ENCODE data around the gene TMEM141.

Gene TMEM141

DNA sequence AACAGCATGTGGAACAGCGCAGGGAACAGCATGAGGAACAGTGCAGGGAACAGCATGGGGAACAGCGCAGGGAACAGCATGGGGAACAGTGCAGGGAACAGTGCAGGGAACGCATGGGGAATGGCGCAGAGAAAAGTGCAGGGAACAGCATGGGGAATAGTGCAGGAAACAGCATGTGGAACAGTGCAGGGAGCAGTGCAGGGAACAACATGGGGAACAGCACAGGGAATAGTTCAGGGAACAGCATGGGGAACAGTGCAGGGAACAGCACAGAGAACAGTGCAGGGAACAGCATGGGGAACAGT is 35.1 kb upstream of the TMEM141 start:
- in situ Hi-C loops (cut with MboI; ENCODE audit: low sequenced_read_pairs, unreplicated experiment): no loop called here
- DNase-seq (ENCODE audit: low spot score): no peak
- TF ChIP-seq, protein P1, sequence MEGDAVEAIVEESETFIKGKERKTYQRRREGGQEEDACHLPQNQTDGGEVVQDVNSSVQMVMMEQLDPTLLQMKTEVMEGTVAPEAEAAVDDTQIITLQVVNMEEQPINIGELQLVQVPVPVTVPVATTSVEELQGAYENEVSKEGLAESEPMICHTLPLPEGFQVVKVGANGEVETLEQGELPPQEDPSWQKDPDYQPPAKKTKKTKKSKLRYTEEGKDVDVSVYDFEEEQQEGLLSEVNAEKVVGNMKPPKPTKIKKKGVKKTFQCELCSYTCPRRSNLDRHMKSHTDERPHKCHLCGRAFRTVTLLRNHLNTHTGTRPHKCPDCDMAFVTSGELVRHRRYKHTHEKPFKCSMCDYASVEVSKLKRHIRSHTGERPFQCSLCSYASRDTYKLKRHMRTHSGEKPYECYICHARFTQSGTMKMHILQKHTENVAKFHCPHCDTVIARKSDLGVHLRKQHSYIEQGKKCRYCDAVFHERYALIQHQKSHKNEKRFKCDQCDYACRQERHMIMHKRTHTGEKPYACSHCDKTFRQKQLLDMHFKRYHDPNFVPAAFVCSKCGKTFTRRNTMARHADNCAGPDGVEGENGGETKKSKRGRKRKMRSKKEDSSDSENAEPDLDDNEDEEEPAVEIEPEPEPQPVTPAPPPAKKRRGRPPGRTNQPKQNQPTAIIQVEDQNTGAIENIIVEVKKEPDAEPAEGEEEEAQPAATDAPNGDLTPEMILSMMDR (IDR thresholded peaks at IDR 0.05; ENCODE audit: borderline replicate concordance, control extremely low read depth, extremely low read depth, insufficient read depth, missing control alignments): no peak

DNA sequence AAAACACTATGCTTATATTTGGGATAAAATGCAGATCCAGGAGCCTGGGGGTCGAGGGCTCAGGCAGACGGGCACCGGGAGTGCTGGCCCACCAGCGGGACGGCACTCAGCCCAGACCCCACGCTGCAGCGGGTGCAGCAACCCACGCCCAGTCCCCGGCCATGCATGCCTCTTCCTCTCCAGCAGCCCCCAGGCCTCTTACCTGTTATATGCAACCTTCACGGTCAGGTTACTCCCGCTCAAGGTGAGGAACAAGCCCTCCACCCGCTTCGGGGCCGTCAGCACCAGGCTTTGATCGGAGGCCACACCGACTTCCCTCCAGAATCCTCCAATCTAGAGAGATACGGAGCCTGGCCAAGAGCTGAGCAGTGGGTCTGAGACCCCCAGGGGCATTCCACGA is 34.3 kb upstream of the TMEM141 start:
- TF ChIP-seq, protein P1 (IDR thresholded peaks at IDR 0.05; ENCODE audit: borderline replicate concordance, control extremely low read depth, extremely low read depth, insufficient read depth, missing control alignments): no peak
- in situ Hi-C loops (cut with MboI; ENCODE audit: low sequenced_read_pairs, unreplicated experiment): no loop called here
- DNase-seq (ENCODE audit: low spot score): no peak

DNA sequence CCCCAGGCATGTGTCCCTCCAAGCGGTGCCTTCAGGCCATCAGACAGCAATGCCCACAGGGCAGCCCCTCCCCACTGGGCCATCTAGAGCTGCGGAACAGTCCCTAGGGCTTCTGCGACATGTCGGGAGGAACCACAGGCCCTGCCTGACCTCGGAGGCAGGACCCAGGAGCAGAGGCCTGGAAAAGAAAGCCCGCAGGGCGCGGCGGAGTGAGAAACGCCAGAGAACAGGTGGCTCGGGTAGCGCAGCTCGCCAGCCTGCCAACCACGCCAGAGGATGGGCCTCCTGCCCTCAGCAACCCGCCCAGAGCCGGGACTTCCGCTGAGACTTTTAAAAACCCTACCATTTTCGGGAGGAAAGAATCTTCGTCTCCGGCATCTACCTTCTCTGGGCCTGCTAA is 33.8 kb upstream of the TMEM141 start:
- DNase-seq (ENCODE audit: low spot score): no peak
- TF ChIP-seq, protein P1 (IDR thresholded peaks at IDR 0.05; ENCODE audit: borderline replicate concordance, control extremely low read depth, extremely low read depth, insufficient read depth, missing control alignments): no peak
- in situ Hi-C loops (cut with MboI; ENCODE audit: low sequenced_read_pairs, unreplicated experiment): no loop called here

DNA sequence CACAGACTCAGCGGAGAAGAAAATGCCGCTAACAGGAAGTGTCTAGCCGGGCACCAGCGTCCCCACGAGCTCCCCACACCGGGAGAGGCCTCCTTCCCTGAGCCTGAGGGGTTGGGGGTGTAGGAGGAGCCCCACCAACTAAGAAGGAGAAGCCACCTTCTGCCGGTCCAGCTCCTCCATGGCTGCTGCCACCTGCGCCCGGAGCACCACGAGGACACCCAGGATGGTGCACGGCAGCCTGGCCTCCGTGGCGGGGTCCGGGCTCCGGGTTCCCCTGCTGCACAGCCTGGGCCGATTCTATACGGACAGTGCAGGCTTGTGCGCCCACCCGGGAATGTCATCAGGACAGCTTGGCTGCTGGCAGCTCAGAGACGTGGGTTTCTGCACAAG is 33.4 kb upstream of the TMEM141 start:
- TF ChIP-seq, protein P1 (IDR thresholded peaks at IDR 0.05; ENCODE audit: borderline replicate concordance, control extremely low read depth, extremely low read depth, insufficient read depth, missing control alignments): no peak
- DNase-seq (ENCODE audit: low spot score): no peak
- in situ Hi-C loops (cut with MboI; ENCODE audit: low sequenced_read_pairs, unreplicated experiment): no loop called here

DNA sequence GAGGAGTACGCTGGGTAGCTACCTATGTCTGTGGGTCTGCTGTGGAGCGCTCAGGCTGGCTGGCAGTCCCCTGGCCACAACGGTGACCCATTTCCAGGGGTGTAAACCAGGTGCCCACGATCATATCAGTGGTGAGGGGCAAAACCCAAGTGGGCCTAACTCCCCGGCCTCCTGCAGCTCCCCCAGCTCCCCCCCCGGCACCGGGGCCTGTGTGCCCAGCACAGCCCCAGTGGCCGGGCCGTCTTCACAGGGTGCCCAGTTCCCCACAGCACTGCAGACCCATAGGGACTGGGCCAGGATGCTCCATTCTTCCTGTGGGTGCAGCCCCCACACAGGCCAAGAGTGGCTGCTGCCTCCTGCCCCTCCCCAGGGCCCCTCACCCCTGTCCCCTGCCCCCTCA is 32.1 kb upstream of the TMEM141 start:
- DNase-seq (ENCODE audit: low spot score): no peak

DNA sequence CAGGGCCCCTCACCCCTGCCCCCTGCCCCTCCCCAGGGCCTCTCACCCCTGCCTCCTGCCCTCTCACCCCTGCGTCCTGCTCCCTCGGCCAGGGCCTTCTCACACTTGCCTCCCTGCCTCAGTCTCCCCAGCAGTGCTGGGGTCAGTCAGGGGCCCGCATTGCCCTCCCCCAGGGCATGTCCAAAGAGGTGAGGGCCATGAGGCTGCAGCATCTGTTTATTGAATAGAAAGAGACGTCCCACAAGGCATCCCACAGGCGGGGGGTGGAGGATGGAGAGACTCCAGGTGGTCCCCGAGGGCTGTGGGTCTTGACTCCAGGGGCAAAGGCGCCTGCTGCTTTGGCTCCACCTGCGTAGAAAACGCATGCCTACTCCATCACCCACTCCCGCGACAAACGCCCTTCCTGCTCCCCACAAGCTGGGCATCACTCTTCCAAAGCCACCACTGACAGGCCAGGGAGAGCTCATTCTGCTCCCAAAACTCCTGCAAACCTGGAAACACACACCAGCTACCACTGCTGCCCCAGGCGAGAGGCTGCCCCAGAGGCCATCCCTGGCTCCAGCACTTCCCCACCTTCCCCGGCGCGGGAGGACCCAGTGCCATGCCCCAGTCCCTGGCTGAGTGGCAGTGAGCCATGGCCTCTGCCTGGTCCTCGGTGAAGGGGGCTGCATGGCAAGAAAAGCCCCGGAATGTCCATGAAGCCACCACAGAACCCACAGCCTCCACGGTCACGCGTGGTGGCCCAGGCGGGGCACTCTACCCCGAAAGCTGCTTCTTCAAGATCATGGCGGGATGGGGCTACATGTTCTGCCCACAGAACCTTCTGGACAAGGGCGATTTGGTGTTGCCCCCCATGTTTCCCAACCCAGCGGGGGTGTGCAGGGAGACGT is 31.5 kb upstream of the TMEM141 start:
- TF ChIP-seq, protein P1 (IDR thresholded peaks at IDR 0.05; ENCODE audit: borderline replicate concordance, control extremely low read depth, extremely low read depth, insufficient read depth, missing control alignments): no peak
- in situ Hi-C loops (cut with MboI; ENCODE audit: low sequenced_read_pairs, unreplicated experiment): no loop called here
- DNase-seq (ENCODE audit: low spot score): no peak

More for the DNA sequence above, 32.1 kb upstream of the TMEM141 start:
- TF ChIP-seq, protein P1 (IDR thresholded peaks at IDR 0.05; ENCODE audit: borderline replicate concordance, control extremely low read depth, extremely low read depth, insufficient read depth, missing control alignments): no peak
- in situ Hi-C loops (cut with MboI; ENCODE audit: low sequenced_read_pairs, unreplicated experiment): no loop called here
